ENCODE results near the gene FBLN5. TPM values are rescaled to one million over a fixed set of nuclear protein-coding genes. Genes with fewer than 3 reads are reported as not detected.

The FBLN5 gene
- total RNA-seq, 1 donor from 2014 or later: 240 TPM

- intact Hi-C loops (cut with DNase I): no loop called here
- Histone ChIP-seq H3K27ac (no peak overlapping the region), H3K4me3 (no peak overlapping the region), H3K36me3 (no peaks in the 10 kb centered on the region), H3K27me3 (no peaks in the 10 kb centered on the region), H3K9me3 (no peaks in the 10 kb centered on the region), H3K4me1 (no peaks in the 10 kb centered on the region)
- no peak for TF ChIP-seq POLR2A (IDR thresholded peaks at IDR 0.05)
- TF ChIP-seq POLR2AphosphoS5 (IDR thresholded peaks at IDR 0.05; ENCODE audit: insufficient read depth in 1 of 2, low read depth in 1 of 2): no peak
- no peak for TF ChIP-seq CTCF (IDR thresholded peaks at IDR 0.05)
- no peak for DNase-seq (ENCODE audit: extremely low spot score in 2 of 2)
Observed at GRCh38 chr14:91957876-91958313, 10.4 kb upstream of the FBLN5 start.

- no peak for DNase-seq (ENCODE audit: extremely low spot score in 2 of 2)
- TF ChIP-seq POLR2AphosphoS5 (IDR thresholded peaks at IDR 0.05; ENCODE audit: insufficient read depth in 1 of 2, low read depth in 1 of 2) (no peak), CTCF (IDR thresholded peaks at IDR 0.05) (no peak), POLR2A (IDR thresholded peaks at IDR 0.05) (no peak)
- Histone ChIP-seq H3K36me3 (no peaks in the 10 kb centered on the region), H3K4me3 (no peak overlapping the region), H3K4me1 (no peaks in the 10 kb centered on the region), H3K27me3 (no peaks in the 10 kb centered on the region), H3K27ac (no peak overlapping the region), H3K9me3 (no peaks in the 10 kb centered on the region)
- intact Hi-C loops (cut with DNase I): no loop called here
Observed at GRCh38 chr14:91956616-91957015, 9.1 kb upstream of the FBLN5 start.

GRCh38 chr14:91955168-91955567, 7.7 kb upstream of the FBLN5 start:
- no peaks in the 10 kb centered on the region for H3K27me3 ChIP-seq
- TF ChIP-seq POLR2AphosphoS5 (IDR thresholded peaks at IDR 0.05; ENCODE audit: insufficient read depth in 1 of 2, low read depth in 1 of 2) (no peak), POLR2A (IDR thresholded peaks at IDR 0.05) (no peak), CTCF (IDR thresholded peaks at IDR 0.05) (no peak)
- no peaks in the 10 kb centered on the region for H3K36me3 ChIP-seq
- DNase-seq (ENCODE audit: extremely low spot score in 2 of 2): no peak
- H3K9me3 ChIP-seq: no peaks in the 10 kb centered on the region
- H3K4me3 ChIP-seq: no peak overlapping the region
- intact Hi-C loops (cut with DNase I): no loop called here
- H3K4me1 ChIP-seq: no peaks in the 10 kb centered on the region
- no peak overlapping the region for H3K27ac ChIP-seq

- TF ChIP-seq CTCF (IDR thresholded peaks at IDR 0.05) (no peak), POLR2A (IDR thresholded peaks at IDR 0.05) (no peak), POLR2AphosphoS5 (IDR thresholded peaks at IDR 0.05; ENCODE audit: insufficient read depth in 1 of 2, low read depth in 1 of 2) (no peak)
- DNase-seq (ENCODE audit: extremely low spot score in 2 of 2): no peak
Observed at GRCh38 chr14:91953170-91953985, 5.9 kb upstream of the FBLN5 start.

More at GRCh38 chr14:91953170-91953985, 5.9 kb upstream of the FBLN5 start:
- no peaks in the 10 kb centered on the region for H3K36me3 ChIP-seq
- no peak overlapping the region for H3K4me3 ChIP-seq
- H3K27ac ChIP-seq: no peak overlapping the region
- H3K9me3 ChIP-seq: no peaks in the 10 kb centered on the region
- intact Hi-C loops (cut with DNase I): no loop called here
- H3K4me1 ChIP-seq: peaks cover 2% of the 10 kb centered on the region
- H3K27me3 ChIP-seq: no peaks in the 10 kb centered on the region

All from vagina (tissue), 2 donors.